GM12874 (cell line): ENCODE results near the gene CCDC40.

Source experiments
- TF ChIP-seq, protein P1 (sequence below): IDR thresholded peaks from 2 replicates; pipeline ENCODE4 v1.5.1; 2011; ENCODE audit warnings: low read depth, mild to moderate bottlenecking, control low read depth, low read length, moderate library complexity; ENCODE audit not compliant: insufficient read depth

The CCDC40 gene

DNA sequence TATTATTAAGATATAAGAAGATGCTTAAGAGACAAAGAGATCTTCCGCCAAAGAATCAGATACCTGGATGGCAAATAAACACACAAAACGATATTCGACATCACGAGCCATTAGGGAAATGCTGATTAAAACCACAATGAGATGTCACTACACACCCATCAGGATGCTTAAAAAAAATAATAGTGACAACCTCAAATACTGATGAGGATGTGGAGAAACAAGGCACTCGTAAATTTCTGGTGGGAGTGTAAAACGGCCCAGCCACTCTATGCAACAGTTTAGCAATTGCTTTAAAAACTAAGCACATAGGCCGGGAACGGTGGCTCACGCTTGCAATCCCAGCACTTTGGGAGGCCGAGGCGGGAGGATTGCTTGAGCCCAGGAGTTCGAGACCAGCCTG is 40.2 kb upstream of the CCDC40 start:
- TF ChIP-seq, protein P1, sequence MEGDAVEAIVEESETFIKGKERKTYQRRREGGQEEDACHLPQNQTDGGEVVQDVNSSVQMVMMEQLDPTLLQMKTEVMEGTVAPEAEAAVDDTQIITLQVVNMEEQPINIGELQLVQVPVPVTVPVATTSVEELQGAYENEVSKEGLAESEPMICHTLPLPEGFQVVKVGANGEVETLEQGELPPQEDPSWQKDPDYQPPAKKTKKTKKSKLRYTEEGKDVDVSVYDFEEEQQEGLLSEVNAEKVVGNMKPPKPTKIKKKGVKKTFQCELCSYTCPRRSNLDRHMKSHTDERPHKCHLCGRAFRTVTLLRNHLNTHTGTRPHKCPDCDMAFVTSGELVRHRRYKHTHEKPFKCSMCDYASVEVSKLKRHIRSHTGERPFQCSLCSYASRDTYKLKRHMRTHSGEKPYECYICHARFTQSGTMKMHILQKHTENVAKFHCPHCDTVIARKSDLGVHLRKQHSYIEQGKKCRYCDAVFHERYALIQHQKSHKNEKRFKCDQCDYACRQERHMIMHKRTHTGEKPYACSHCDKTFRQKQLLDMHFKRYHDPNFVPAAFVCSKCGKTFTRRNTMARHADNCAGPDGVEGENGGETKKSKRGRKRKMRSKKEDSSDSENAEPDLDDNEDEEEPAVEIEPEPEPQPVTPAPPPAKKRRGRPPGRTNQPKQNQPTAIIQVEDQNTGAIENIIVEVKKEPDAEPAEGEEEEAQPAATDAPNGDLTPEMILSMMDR = no peak

- TF ChIP-seq, protein P1 = no peak
Observed at GRCh38 chr17:79997011-79997660, 39.3 kb upstream of the CCDC40 start.

GRCh38 chr17:80000136-80000535 is 36.3 kb upstream of the CCDC40 start:
- TF ChIP-seq, protein P1 = no peak

- TF ChIP-seq, protein P1 = no peak
Observed at GRCh38 chr17:80000981-80001775, 35.3 kb upstream of the CCDC40 start.

GRCh38 chr17:80002070-80002641 is 34.3 kb upstream of the CCDC40 start:
- TF ChIP-seq, protein P1 = no peak

DNA sequence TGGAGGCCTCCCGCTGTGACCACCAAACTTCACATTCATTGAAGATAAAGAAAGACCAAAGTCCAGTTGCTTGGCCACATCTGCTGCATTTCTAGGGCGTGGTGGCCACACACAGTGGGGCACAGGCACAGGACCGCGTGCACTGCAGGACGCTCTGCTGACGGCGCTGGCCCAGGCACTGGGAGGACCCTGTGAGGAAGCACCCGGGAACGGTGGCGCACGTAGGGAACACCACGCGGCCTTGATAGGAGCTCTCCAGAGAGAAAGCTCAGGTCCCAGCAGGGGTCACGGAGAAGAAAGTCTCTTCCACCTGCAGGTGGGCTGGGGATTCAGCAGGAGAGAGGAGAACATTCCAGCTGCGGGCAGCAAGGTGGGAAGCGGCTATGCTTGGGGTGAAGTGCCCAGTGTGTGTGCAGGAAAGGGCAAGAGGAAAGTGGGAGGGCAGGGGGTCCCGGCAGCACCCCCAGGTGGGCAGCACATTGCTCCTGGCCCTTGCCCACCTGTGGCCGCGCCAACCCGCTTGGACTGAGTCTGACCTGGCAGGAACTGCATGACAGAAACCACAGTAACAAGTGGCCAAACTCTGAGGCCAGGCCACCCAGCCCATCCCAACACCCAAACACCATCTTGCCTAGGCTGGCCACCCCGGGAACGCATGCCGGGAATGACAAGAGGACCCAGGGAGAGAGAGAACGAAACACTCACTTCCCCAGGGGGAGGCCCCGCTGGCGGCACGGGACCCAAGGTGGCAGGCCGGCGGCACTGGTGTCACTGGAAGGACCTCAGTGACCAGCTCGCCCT is 33.6 kb upstream of the CCDC40 start:
- TF ChIP-seq, protein P1 = no peak

DNA sequence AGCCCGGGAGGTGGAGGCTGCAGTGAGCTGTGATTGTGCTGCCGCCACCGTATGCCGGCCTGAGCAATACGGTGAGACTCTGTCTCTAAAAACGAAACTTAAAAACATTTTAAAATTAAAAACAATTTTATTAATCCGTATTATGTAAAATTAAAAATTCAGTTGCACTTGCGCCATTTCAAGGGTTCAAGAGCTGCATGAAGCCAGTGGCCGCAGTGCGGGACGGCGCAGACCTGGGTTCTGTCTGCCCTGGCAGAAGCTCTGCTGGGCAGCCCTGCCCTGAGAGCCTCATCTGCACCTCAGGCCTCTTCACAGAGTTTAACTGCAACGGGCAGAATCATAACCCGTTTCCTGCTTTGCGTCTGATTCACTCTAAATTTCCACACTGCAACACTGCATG is 32.5 kb upstream of the CCDC40 start:
- TF ChIP-seq, protein P1 = no peak
